Fibroblast of skin of scalp (primary cell): Measurements from ENCODE around the gene CCBE1.
"Not testable (repeated sequence)": the region's sequence is repeated elsewhere in the genome, so short reads cannot be mapped to it uniquely, and the experiment has no call there.

Experiments used
- DNase-seq: peaks from one replicate; pipeline ENCODE4 v3.0.0-alpha.2; 2013

CCBE1 gene

DNA sequence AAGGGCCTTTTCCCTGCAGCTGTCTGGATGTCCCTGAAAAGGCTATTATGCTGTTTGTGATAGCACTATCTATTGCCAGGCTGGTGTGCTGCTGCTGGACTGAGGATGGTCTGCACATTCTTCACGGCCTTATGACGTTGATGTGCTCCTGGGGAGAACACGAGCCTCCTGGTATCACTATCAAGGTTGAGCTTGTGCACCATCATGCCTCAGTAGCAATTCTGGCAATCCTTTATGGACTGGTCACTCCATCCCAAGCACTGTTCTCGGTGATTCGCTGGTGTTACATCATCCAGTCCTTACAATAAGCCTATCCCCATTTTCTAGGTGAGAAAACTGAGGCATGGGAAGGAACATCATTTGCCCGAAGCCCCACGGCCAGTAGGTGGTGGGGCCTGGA lies 18.2 kb upstream of the CCBE1 start:
- DNase-seq: no peak

DNA sequence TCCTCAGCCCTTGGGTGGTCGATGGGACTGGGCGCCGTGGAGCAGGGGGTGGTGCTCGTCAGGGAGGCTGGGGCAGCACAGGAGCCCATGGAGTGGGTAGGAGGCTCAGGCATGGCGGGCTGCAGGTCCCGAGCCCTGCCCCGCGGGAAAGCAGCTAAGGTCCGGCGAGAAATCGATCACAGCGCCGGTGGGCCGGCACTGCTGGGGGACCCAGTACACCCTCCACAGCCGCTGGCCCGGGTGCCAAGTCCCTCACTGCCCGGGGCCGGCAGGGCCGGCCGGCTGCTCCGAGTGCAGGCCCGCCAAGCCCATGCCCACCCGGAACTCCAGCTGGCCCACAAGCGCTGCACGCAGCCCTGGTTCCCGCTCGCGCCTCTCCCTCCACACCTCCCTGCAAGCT lies 16.9 kb upstream of the CCBE1 start:
- DNase-seq: not testable (repeated sequence)

GRCh38 chr18:59712311-59712710 lies 15.1 kb upstream of the CCBE1 start:
- DNase-seq: no peak

DNA sequence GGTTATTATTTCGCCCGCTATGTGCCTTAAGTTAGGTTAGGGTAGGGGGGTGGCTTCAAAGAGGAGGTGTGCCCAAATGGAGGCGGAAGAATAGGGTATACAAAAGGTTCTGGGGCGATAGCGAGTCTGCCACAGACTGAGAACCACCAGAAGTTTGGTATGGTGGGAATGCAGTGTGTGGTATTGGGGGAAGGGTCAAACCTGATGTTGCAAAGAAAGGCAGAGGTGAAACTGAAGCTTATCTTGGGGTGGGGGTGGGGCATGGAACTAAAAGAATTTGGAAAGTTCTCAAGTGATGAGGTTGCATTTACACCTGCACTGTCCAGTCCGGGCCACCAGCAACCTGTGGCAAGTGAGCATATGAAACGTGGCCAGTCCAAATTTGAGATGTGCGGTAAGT lies 11.8 kb upstream of the CCBE1 start:
- no peak for DNase-seq

DNA sequence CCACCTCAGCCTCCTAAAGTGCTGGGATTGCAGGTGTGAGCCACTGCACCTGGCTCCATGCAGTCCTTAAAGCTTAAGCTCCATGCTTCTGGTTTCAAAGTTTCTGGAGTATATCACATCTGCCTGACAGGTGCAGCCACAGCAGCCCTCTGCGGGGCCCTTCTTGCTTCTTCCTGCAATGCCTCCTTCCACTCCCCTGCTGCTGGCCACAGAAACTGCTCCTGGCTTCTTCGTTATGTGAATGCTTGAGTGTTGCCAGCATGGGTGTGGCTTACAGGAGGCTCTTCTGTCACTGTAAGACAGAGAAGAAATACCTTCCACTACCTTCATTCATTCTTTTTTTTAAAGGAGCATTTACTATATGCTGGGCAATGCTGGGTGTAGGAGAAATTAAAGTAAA lies 10.1 kb upstream of the CCBE1 start:
- no peak for DNase-seq

- DNase-seq: no peak
Observed at GRCh38 chr18:59706499-59706898, 9.3 kb upstream of the CCBE1 start.

- DNase-seq: no peak
Observed at GRCh38 chr18:59705145-59705544, 7.9 kb upstream of the CCBE1 start.

DNA sequence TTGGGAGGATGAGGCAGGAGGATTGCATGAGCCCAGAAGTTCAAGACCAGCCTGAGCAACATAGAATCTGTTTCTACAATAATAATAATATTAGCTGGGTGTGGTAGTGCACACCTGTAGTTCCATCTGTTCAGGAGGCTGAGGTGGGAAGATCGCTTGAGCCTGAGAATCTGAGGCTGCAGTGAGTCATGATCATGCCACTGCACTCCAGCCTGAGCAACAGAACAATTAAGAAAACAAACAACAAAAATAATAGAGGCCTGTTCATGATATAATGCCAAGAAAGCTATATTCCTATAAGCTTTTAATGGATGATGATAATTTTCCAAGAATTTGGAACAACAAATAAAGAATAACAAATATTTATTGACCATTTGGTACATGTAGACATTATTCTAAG lies 6.9 kb upstream of the CCBE1 start:
- no peak for DNase-seq

- no peak for DNase-seq
Observed at GRCh38 chr18:59701272-59701671, 4.0 kb upstream of the CCBE1 start.

GRCh38 chr18:59700535-59700967 lies 3.3 kb upstream of the CCBE1 start:
- DNase-seq: no peak

- no peak for DNase-seq
Observed at GRCh38 chr18:59699750-59700534, 2.7 kb upstream of the CCBE1 start.

DNA sequence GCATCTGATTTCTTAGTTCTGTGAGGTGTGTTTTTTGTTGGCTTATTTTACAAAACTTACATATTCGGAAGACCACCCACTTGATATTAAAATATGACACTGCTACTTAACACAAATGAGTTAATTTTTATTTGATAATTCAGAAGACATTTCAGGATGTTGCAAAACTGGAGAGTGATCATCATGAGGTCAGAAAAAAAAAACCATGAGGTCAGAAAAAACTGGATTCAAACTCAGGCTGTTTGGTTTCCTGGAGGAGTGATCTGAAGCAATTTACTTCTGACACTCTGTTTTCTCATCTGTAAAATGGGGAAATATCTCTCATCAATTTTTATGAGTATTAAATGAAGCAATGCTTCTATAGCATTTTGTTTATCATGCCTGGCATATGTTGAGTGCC lies 1.8 kb upstream of the CCBE1 start:
- no peak for DNase-seq

- peak; percentile 53 for DNase-seq
Observed at GRCh38 chr18:59696311-59697235, 650 bp downstream of the CCBE1 start.

- no peak for DNase-seq
Observed at GRCh38 chr18:59695551-59695950, 1.7 kb downstream of the CCBE1 start.

DNA sequence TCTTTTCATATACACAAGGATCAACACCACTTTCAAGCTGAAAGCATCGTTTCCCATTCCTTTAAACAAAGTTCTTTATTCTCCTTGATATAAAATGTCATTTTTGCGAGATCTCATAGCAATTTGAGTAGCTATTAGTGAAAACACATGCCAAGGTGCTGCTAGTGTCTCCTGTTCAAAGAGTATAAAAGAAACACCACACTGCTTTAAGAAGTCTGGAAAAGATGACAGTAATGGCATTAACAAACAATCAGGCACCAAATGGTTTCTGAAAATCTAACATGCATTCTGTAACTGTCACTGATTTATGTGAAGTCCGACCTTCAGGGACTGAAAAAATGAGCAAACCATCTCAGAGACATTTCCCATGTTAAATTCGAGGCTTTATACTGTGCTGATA lies 2.4 kb downstream of the CCBE1 start:
- no peak for DNase-seq

DNA sequence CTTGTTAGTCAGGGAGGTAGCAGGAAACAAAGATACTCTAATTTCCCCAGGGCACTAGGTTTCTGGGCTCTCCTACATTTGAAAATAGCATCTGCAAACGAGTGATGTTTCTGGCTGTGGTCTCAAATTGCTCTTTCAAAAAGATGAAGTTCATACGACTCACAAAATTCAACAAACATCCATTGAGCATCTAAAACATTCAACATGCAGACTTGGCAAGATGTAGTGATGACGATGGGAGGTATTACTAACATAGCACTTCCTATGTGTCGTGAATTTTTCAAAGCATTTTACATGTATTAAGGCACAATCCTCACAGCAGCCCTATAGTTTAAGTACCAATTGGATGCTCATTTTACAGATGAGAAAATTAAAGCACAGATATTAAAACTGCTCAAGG lies 5.2 kb downstream of the CCBE1 start:
- peak; percentile 85 for DNase-seq

DNA sequence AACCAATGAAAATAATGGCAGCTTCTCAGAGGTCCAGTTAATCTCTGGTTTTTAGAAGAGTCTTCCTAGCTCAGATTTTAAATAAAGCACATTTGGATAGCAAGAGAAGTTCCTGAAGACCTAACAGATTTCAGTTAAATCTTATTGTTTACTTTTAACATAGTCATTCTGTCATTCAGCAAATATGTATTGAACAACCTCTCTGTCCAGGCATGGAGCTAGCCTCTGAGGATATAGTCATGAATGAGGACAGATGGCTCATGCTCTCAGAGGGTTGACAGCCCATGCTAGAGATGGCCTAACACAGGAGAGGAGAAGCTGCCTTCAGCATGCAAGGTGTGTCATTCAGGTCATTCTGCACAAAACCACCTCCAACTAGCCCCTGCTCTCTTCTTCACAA lies 6.2 kb downstream of the CCBE1 start:
- DNase-seq: peak; percentile 97

DNA sequence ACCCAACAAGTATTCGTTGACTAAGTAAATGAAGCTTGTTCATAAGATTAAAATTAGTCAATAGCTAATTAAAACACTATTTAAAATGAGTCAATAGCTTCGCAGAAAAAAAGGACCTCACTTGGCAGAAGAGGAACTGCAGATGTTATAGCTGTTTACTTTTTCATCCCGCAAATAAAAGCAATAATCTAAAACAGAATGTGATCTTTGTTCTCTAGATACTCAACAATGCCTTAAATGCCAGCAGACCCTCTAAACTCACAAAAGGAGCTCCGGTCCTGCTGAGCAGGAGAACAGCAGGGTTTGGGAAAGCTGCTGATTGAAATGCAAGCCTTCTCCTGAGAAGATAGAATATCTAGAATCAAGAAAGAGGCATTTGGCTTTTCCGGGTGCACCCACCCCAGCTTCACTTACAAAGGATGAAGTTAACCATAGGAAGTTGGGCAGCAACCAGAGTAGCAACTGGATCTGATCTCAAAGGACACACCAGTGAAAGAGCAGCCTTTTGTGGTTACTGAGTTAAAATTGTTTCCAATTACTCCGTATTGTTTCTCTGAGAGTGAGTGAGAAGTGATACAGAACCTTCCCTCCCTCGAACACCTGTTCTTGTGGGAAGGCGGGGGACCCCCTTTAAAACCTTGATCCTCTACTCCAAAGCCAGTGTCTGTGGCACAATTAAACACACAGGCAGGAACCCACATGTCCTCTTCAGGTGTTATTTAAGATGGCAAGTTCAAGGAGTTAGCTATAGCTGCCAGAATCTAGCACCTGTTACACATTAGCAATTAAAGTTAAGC lies 6.8 kb downstream of the CCBE1 start:
- peak; percentile 37 for DNase-seq

GRCh38 chr18:59689756-59690155 lies 7.5 kb downstream of the CCBE1 start:
- DNase-seq: peak; percentile 43

GRCh38 chr18:59686260-59686659 lies 11.0 kb downstream of the CCBE1 start:
- DNase-seq: no peak

DNA sequence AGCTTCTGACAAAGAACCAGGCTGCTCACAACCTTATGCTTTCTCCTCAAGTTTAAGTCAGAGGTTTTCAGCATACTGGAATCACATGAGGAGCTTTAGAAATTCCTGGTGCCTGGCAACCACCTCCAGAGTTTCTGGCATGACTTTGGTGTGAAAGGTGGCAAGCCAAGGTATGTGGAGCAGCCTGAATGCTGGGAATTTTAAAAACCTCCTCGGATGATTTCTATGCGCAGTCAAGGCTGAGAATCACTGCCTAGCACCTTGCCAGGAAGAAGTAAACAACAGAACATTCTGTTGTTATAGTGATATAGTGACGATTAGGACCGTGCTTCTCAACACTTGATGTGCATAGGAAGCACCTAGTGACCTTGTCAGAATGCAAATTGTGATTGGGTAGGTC lies 11.7 kb downstream of the CCBE1 start:
- DNase-seq: no peak

DNA sequence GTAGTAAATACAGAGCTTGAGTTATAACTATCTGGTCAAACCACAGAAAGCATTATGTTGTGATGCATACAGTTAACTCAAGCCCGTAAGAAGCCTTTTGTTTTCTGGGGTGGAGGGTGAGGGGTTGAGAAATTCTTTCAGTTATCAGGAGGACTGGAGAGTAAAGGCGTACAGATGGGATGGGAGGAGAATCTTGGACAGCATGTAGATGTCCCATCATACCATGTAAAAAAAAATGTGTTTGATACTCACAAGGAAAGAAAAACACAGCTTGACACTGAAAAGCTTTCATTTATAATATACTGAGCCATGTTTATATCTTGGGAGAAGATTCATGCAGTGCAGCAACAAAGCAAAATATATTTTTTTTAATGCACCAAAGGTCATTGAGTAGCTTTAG lies 12.4 kb downstream of the CCBE1 start:
- no peak for DNase-seq

DNA sequence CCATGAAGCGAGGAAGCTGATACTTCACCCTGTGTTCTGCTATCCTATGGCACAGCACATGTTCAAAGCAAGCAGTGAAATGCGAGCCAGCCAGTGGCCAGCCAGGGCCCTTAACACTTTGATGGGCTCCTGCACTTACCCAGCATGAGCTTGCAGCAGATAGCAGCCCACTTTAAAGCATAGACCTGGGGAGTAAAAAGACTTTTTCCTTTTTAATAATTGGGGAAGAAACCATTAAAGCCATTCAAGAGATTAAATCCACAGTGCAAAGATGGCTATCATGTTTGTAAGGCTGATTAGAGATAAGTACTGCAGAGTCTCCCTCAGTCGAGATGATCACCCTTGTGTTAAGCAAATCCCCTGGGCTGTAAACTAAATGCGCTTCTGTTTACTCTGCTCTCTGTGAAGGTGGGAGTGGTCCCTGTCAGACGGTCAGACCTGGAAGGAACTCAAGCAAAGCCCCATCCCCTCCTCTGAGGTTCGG lies 15.7 kb downstream of the CCBE1 start:
- no peak for DNase-seq
